Heart left ventricle (tissue), 13 donors: ENCODE results near the gene TPRG1.

Source experiments
- CTCF ChIP-seq, 12 donors: fragments of 200-600 bp; sonication (generic) in 4 of 12; IDR thresholded peaks; one replicate each; pipeline versions ENCODE4 v1.5.0 to v1.8.0; 2018 to 2022; ENCODE audit warnings: antibody characterized with exemption in 12 of 12, mild to moderate bottlenecking in 5 of 12
- POLR2A ChIP-seq, 2 donors: fragments of 450-650 bp; IDR thresholded peaks; one replicate each; pipeline ENCODE4 v1.6.1; 2017; ENCODE audit warnings: antibody characterized with exemption in 2 of 2, mild to moderate bottlenecking in 2 of 2, moderate library complexity in 2 of 2
- donor health status: ischemic (EF 13 %, LVEDD 7.1; RV severe dilation, severe dysfunction).
- donor health status: DM: no; HTN: yes; CAD: no.
- donor health status: DM: no; HTN: no; CAD: no.
- donor health status: ischemic (EF 25% LVEDD 6.9; RV normal size, moderate dysfunction).
- donor health status: ischemic (EF 25% LVEDD 5.7; RV mildly dilated, moderate dysfunction).
- donor health status: ischemic (EF 35%, LVEDD 5.7; RV mildly dilated, moderate dysfunction).
- donor health status: nonischemic (EF 11% LVEDD 7.7; RV severe dilation, severe dysfunction).
- donor health status: DM: yes; HTN: yes; CAD: no.
- donor health status: PGD.
- donor health status: ischemic (EF 29% LVEDD 5.4; RV normal size, mild dysfunction).
- donor health status: nonischemic (EF 23%, LVEDD 6.1; RV moderate dilation, normal function).

- TF ChIP-seq CTCF (IDR thresholded peaks at IDR 0.05), result peak in 10 of 12 donors; percentile 19 to 54 (median 41)
- no peak for TF ChIP-seq POLR2A (IDR thresholded peaks at IDR 0.05)
Observed at GRCh38 chr3:189270248-189270832, 98.6 kb downstream of the TPRG1 start.
